Aorta (tissue), 5 donors: ENCODE results near the gene SLC37A1. TPM values are rescaled to one million over a fixed set of nuclear protein-coding genes. Genes with fewer than 3 reads are reported as not detected.
"Not testable (repeated sequence)": the region's sequence is repeated elsewhere in the genome, so short reads cannot be mapped to it uniquely, and the experiment has no call there.

Source experiments
- ATAC-seq: fragments of 200-7000 bp; cut with Tn5 transposase; one replicate; pipeline ENCODE4 v1.9.1; 2022; ENCODE audit warnings: moderate library complexity; ENCODE audit not compliant: low FRiP score
- DNase-seq, 2 donors: peaks; one replicate each; pipeline ENCODE4 v3.0.0-alpha.2; 2020
- H3K27ac ChIP-seq, 2 donors: one replicate each; pipeline ENCODE4 v1.5.1; 2013; ENCODE audit warnings: low read length in 2 of 2, mild to moderate bottlenecking in 2 of 2, moderate library complexity in 2 of 2, control low read depth in 1 of 2, inconsistent platforms in 1 of 2, low read depth in 1 of 2
- H3K27me3 ChIP-seq, 2 donors: one replicate each; pipeline ENCODE4 v1.6.1; 2013; ENCODE audit warnings: control low read depth in 1 of 2, low read length in 1 of 2, mild to moderate bottlenecking in 1 of 2, moderate library complexity in 1 of 2; ENCODE audit not compliant: insufficient read depth in 2 of 2, control insufficient read depth in 1 of 2
- H3K36me3 ChIP-seq, 2 donors: one replicate each; pipeline ENCODE4 v1.6.1; 2013; ENCODE audit warnings: control low read depth in 1 of 2, low read length in 1 of 2, mild to moderate bottlenecking in 1 of 2; ENCODE audit not compliant: insufficient read depth in 2 of 2, control insufficient read depth in 1 of 2
- H3K4me1 ChIP-seq, 2 donors: one replicate each; pipeline ENCODE4 v1.6.1; 2013; ENCODE audit warnings: low read length in 2 of 2, control low read depth in 1 of 2, mild to moderate bottlenecking in 1 of 2, moderate library complexity in 1 of 2; ENCODE audit not compliant: insufficient read depth in 2 of 2, control insufficient read depth in 1 of 2
- H3K4me3 ChIP-seq, 2 donors: one replicate each; pipeline ENCODE4 v1.5.1; 2013; ENCODE audit warnings: low read length in 2 of 2, control low read depth in 1 of 2, mild to moderate bottlenecking in 1 of 2
- H3K9me3 ChIP-seq: one replicate; pipeline ENCODE4 v1.6.1; 2013; ENCODE audit warnings: mild to moderate bottlenecking, low read length; ENCODE audit not compliant: control insufficient read depth
- WGBS, 2 donors: extraction: QIAGEN DNeasy Blood & Tissue Kit; methylation state at CpG; one replicate each; pipeline ENCODE4 v1.1.7; 2013; 5-methylcytosine and 5-hydroxymethylcytosine counted together
- intact Hi-C, 2 donors: fragments of 100-400 bp; cut with DNase I; formaldehyde crosslinking; loops; one replicate each; pipeline versions ENCODE4 v1.14.2 to v1.15.0; 2022
- polyA plus RNA-seq, 2 donors: library from polyadenylated mRNA; stranded (reverse); fragments of 200-250 nt; gene quantifications; one replicate each; pipeline ENCODE4 v1.2.3, GENCODE V29; 2013
- total RNA-seq, 2 donors: library from RNA; stranded (reverse); fragmentation: NEBNext Ultra II Directional; extraction: Animal tissue kit (Norgen Biotek cat#: 25700); gene quantifications; one replicate each; pipeline ENCODE4 v1.2.1, GENCODE V29; 2021
- donor health status: healthy with polysubstance abuse.
- donor health status: Bipolar disorder and iron deficiency.
- donor health status: DM: no; HTN: no; CAD: no.
- donor health status: DM: no; HTN: no; CAD: no.
- donor health status: DM: yes; HTN: yes; CAD: no.

The SLC37A1 gene
- total and polyA plus RNA-seq, 4 donors, result 5.0 to 11.7 (median 6.4) TPM

- intact Hi-C loops, result no loop called here
- ATAC-seq (no peak), DNase-seq (peak in 1 of 2 donors; percentile 22)
- Histone ChIP-seq H3K4me1 (no peaks in the 10 kb centered on the region), H3K27me3 (no peaks in the 10 kb centered on the region), H3K4me3 (no peak overlapping the region), H3K9me3 (no peaks in the 10 kb centered on the region), H3K36me3 (no peaks in the 10 kb centered on the region), H3K27ac (no peak overlapping the region)
- WGBS, 2 donors, result 65 to 70% methylated on average over 7 of the region's 7 CpGs
These were observed 108.6 kb downstream of the SLC37A1 start for GRCh38 chr21:42622284-42622683.

GRCh38 chr21:42623694-42624093, 110.0 kb downstream of the SLC37A1 start:
- intact Hi-C loops, result no loop called here
- Histone ChIP-seq H3K27ac (no peak overlapping the region), H3K27me3 (no peaks in the 10 kb centered on the region), H3K9me3 (no peaks in the 10 kb centered on the region), H3K36me3 (no peaks in the 10 kb centered on the region), H3K4me3 (no peak overlapping the region), H3K4me1 (no peaks in the 10 kb centered on the region)
- WGBS, 2 donors, result 61 to 78% methylated on average over 7 of the region's 7 CpGs
- ATAC-seq (no peak), DNase-seq (peak in 1 of 2 donors; percentile 14)

GRCh38 chr21:42624095-42624790, 110.6 kb downstream of the SLC37A1 start:
- Histone ChIP-seq H3K9me3 (no peaks in the 10 kb centered on the region), H3K4me1 (no peaks in the 10 kb centered on the region), H3K27ac (no peak overlapping the region), H3K36me3 (no peaks in the 10 kb centered on the region), H3K4me3 (no peak overlapping the region), H3K27me3 (no peaks in the 10 kb centered on the region)
- ATAC-seq (no peak), DNase-seq (peak in 1 of 2 donors; percentile 26)
- WGBS, 2 donors, result 47 to 48% methylated on average over 13 of the region's 13 CpGs
- intact Hi-C loops, result no loop called here

- 73 to 76% methylated on average over 6 of the region's 6 CpGs for WGBS, 2 donors
- Histone ChIP-seq H3K4me3 (no peak overlapping the region), H3K4me1 (no peaks in the 10 kb centered on the region), H3K27me3 (no peaks in the 10 kb centered on the region), H3K27ac (no peak overlapping the region), H3K9me3 (no peaks in the 10 kb centered on the region), H3K36me3 (no peaks in the 10 kb centered on the region)
- intact Hi-C loops, result no loop called here
- DNase-seq, result peak in 1 of 2 donors; percentile 6
- ATAC-seq, result no peak
These were observed 111.3 kb downstream of the SLC37A1 start for GRCh38 chr21:42624936-42625335.

- Histone ChIP-seq H3K9me3 (no peaks in the 10 kb centered on the region), H3K27ac (no peak overlapping the region), H3K4me1 (no peaks in the 10 kb centered on the region), H3K27me3 (no peaks in the 10 kb centered on the region), H3K36me3 (no peaks in the 10 kb centered on the region), H3K4me3 (no peak overlapping the region)
- ATAC-seq (no peak), DNase-seq (peak in 1 of 2 donors; percentile 32)
- 87 to 90% methylated on average over 14 of the region's 14 CpGs for WGBS, 2 donors
- intact Hi-C loops, result no loop called here
These were observed 112.5 kb downstream of the SLC37A1 start for GRCh38 chr21:42626171-42626570.

GRCh38 chr21:42627527-42628289, 114.1 kb downstream of the SLC37A1 start:
- peak in 1 of 2 donors; percentile 50 for DNase-seq
- no peak for ATAC-seq
- H3K27me3 ChIP-seq, result no peaks in the 10 kb centered on the region
- 84% methylated on average over 15 of the region's 15 CpGs for WGBS, 2 donors
- H3K36me3 ChIP-seq, result no peaks in the 10 kb centered on the region
- H3K9me3 ChIP-seq, result no peaks in the 10 kb centered on the region
- intact Hi-C loops, result no loop called here
- H3K4me3 ChIP-seq, result no peak overlapping the region
- no peak overlapping the region for H3K27ac ChIP-seq
- no peaks in the 10 kb centered on the region for H3K4me1 ChIP-seq

- WGBS, 2 donors, result 88 to 96% methylated on average over 2 of the region's 2 CpGs
- H3K27me3 ChIP-seq, H3K36me3 ChIP-seq, H3K9me3 ChIP-seq, H3K27ac ChIP-seq, ATAC-seq, H3K4me3 ChIP-seq, intact Hi-C loops, H3K4me1 ChIP-seq, DNase-seq: not testable (repeated sequence)
These were observed 114.9 kb downstream of the SLC37A1 start for GRCh38 chr21:42628466-42629061.

- Histone ChIP-seq H3K4me1 (no peaks in the 10 kb centered on the region), H3K27me3 (no peaks in the 10 kb centered on the region), H3K36me3 (no peaks in the 10 kb centered on the region), H3K4me3 (no peak overlapping the region), H3K27ac (no peak overlapping the region), H3K9me3 (no peaks in the 10 kb centered on the region)
- WGBS, 2 donors, result 76 to 81% methylated on average over 9 of the region's 9 CpGs
- DNase-seq, result peak in 1 of 2 donors; percentile 43
- intact Hi-C loops, result no loop called here
- ATAC-seq, result no peak
These were observed 116.4 kb downstream of the SLC37A1 start for GRCh38 chr21:42629933-42630589.
